AG04450 (cell line): ENCODE results near the gene SYNE2. TPM values are rescaled to one million over a fixed set of nuclear protein-coding genes. Genes with fewer than 3 reads are reported as not detected.

Source experiments
- CTCF ChIA-PET: fragments of 300-600, 350-600 bp; formaldehyde crosslinking; extraction: SDS; loops from one replicate; lab custom pipeline; 2022; ENCODE audit warnings: antibody characterized with exemption, inconsistent platforms; lab: Charles Lee
- POLR2A ChIA-PET: fragments of 350-600 bp; formaldehyde crosslinking; extraction: SDS; loops from one replicate; lab custom pipeline; 2021; ENCODE audit warnings: antibody characterized with exemption, inconsistent platforms; lab: Yijun Ruan, JAX
- DNase-seq: peaks from one replicate; pipeline ENCODE4 v3.0.0-alpha.2; 2011; ENCODE audit warnings: low read depth, low spot score
- H3K27ac ChIP-seq: one replicate; pipeline ENCODE4 v1.5.1; 2012; ENCODE audit warnings: low read depth, low read length, control low read depth
- H3K27me3 ChIP-seq: one replicate; pipeline ENCODE4 v1.6.0; 2012; ENCODE audit warnings: low read length; ENCODE audit not compliant: control insufficient read depth, insufficient read depth
- H3K4me3 ChIP-seq: 2 replicates; pipeline ENCODE4 v1.5.1; 2011; ENCODE audit warnings: mild to moderate bottlenecking, low read depth, low read length, control low read depth
- H3K9me3 ChIP-seq: 2 replicates; pipeline ENCODE4 v1.5.1; 2012; ENCODE audit warnings: low read length; ENCODE audit not compliant: control insufficient read depth, insufficient read depth
- CTCF ChIP-seq: IDR thresholded peaks from 2 replicates; pipeline ENCODE4 v1.5.1; 2011; ENCODE audit warnings: low read depth, low read length, control low read depth, inconsistent platforms
- polyA plus RNA-seq: library from polyadenylated mRNA; depleted of rRNA; stranded (reverse); fragments of >200 nt; gene quantifications from 2 replicates; pipeline ENCODE4 v1.2.3, GENCODE V29; 2011

SYNE2 gene
- polyA plus RNA-seq, 1 experiment: 6.1 TPM

GRCh38 chr14:64064447-64064846 lies 211.6 kb downstream of the SYNE2 start:
- DNase-seq: no peak
- ChIA-PET CTCF (no interaction called here), POLR2A (no interaction called here)
- no peak overlapping the region for H3K27ac ChIP-seq
- TF ChIP-seq CTCF: no peak
- no peaks in the 10 kb centered on the region for H3K27me3 ChIP-seq
- H3K4me3 ChIP-seq: no peak overlapping the region
- H3K9me3 ChIP-seq: no peaks in the 10 kb centered on the region

- no peak overlapping the region for H3K27ac ChIP-seq
- H3K4me3 ChIP-seq: no peak overlapping the region
- H3K9me3 ChIP-seq: no peaks in the 10 kb centered on the region
- CTCF ChIA-PET: interaction anchor here (0.6 kb wide), 1 partner anchor 300 kb away, joined by 3 read pairs; no protein-coding TSS in a partner anchor
- no peaks in the 10 kb centered on the region for H3K27me3 ChIP-seq
- no peak for TF ChIP-seq CTCF
- no peak for DNase-seq
- POLR2A ChIA-PET: no interaction called here
Observed at GRCh38 chr14:64069634-64070359, 217.0 kb downstream of the SYNE2 start.

GRCh38 chr14:64074961-64075612 lies 222.3 kb downstream of the SYNE2 start:
- CTCF ChIA-PET: interaction anchor here (0.8 to 1.5 kb wide), 2 partner anchors 12 to 228 kb away, joined by 3 to 6 read pairs; no protein-coding TSS in a partner anchor
- Histone ChIP-seq H3K4me3 (no peak overlapping the region), H3K27ac (no peak overlapping the region), H3K27me3 (no peaks in the 10 kb centered on the region), H3K9me3 (no peaks in the 10 kb centered on the region)
- POLR2A ChIA-PET: no interaction called here
- DNase-seq: no peak
- TF ChIP-seq CTCF: no peak

GRCh38 chr14:64075613-64076005 lies 222.8 kb downstream of the SYNE2 start:
- CTCF ChIA-PET: interaction anchor here (0.8 to 1.5 kb wide), 2 partner anchors 13 to 228 kb away, joined by 3 to 6 read pairs; no protein-coding TSS in a partner anchor

More at GRCh38 chr14:64075613-64076005, 222.8 kb downstream of the SYNE2 start:
- Histone ChIP-seq H3K27ac (no peak overlapping the region), H3K27me3 (no peaks in the 10 kb centered on the region), H3K4me3 (no peak overlapping the region), H3K9me3 (no peaks in the 10 kb centered on the region)
- POLR2A ChIA-PET: no interaction called here
- DNase-seq: no peak
- no peak for TF ChIP-seq CTCF
